ENCODE measurements around the gene STAT2. TPM values are rescaled to one million over a fixed set of nuclear protein-coding genes. Genes with fewer than 3 reads are reported as not detected.
A peak's percentile ranks its signal among the peaks of the same experiment; 100 is the strongest.
"Not testable (repeated sequence)": the region's sequence is repeated elsewhere in the genome, so short reads cannot be mapped to it uniquely, and the experiment has no call there.

Gene STAT2
- total RNA-seq, 1 donor from 2014 or later = 125 TPM

GRCh38 chr12:56361487-56362129 lies 1.7 kb upstream of the STAT2 start:
- DNase-seq = no peak

- DNase-seq = peak; percentile 84
Measured at GRCh38 chr12:56358836-56359532, 923 bp downstream of the STAT2 start.

- no peak for DNase-seq
Measured at GRCh38 chr12:56351325-56351724, 8.6 kb downstream of the STAT2 start.

- no peak for DNase-seq
Measured at GRCh38 chr12:56350662-56351061, 9.2 kb downstream of the STAT2 start.

GRCh38 chr12:56348776-56349175 lies 11.1 kb downstream of the STAT2 start:
- DNase-seq = no peak

- DNase-seq = not testable (repeated sequence)
Measured at GRCh38 chr12:56347255-56347654, 12.7 kb downstream of the STAT2 start.

GRCh38 chr12:56346675-56347074 lies 13.2 kb downstream of the STAT2 start:
- no peak for DNase-seq

GRCh38 chr12:56342290-56342689 lies 17.6 kb downstream of the STAT2 start:
- DNase-seq = not testable (repeated sequence)

- no peak for DNase-seq
Measured at GRCh38 chr12:56341616-56342015, 18.3 kb downstream of the STAT2 start.

- DNase-seq = no peak
Measured at GRCh38 chr12:56339158-56339422, 20.8 kb downstream of the STAT2 start.

GRCh38 chr12:56338308-56339157 lies 21.4 kb downstream of the STAT2 start, which contains the start of gene IL23A:
Gene IL23A (plus strand): TSS chr12:56338884. CDS start chr12:56339045, 161 bp downstream.
- DNase-seq = no peak

GRCh38 chr12:56337753-56338251 lies 22.1 kb downstream of the STAT2 start:
- no peak for DNase-seq

- peak; percentile 8 for DNase-seq
Measured at GRCh38 chr12:56336361-56337167, 23.3 kb downstream of the STAT2 start.

- not testable (repeated sequence) for DNase-seq
Measured at GRCh38 chr12:56335527-56335926, 24.4 kb downstream of the STAT2 start.

GRCh38 chr12:56334490-56334793 lies 25.5 kb downstream of the STAT2 start:
- DNase-seq = no peak

GRCh38 chr12:56333679-56334489 lies 26.0 kb downstream of the STAT2 start, which contains the start of gene PAN2:
Gene PAN2 (minus strand): TSS chr12:56334000. CDS start chr12:56333094, 906 bp downstream.
- peak; percentile 93 for DNase-seq

GRCh38 chr12:56333197-56333678 lies 26.7 kb downstream of the STAT2 start:
- no peak for DNase-seq

GRCh38 chr12:56332512-56333196 lies 27.3 kb downstream of the STAT2 start:
- DNase-seq = no peak

- DNase-seq = no peak
Measured at GRCh38 chr12:56330936-56331490, 28.9 kb downstream of the STAT2 start.

GRCh38 chr12:56326533-56326932 lies 33.4 kb downstream of the STAT2 start:
- DNase-seq = no peak
